Hepatocyte (in vitro differentiated cells): ENCODE measurements around the gene RAB11FIP4. TPM values are rescaled to one million over a fixed set of nuclear protein-coding genes. Genes with fewer than 3 reads are reported as not detected.

Experiments
- DNase-seq: peaks from one replicate; pipeline ENCODE4 v3.0.0-alpha.2; 2016; ENCODE audit warnings: low spot score
- H2AFZ ChIP-seq: fragments of 200-600 bp; sonication (generic); 2 replicates; pipeline ENCODE4 v1.6.0; 2016; ENCODE audit warnings: antibody characterized with exemption, mild to moderate bottlenecking
- H3K27ac ChIP-seq: fragments of 200-600 bp; sonication (generic); 2 replicates; pipeline ENCODE4 v1.5.1; 2016; ENCODE audit warnings: mild to moderate bottlenecking
- H3K27me3 ChIP-seq: fragments of 200-600 bp; sonication (generic); 2 replicates; pipeline ENCODE4 v1.6.1; 2016
- H3K36me3 ChIP-seq: fragments of 200-600 bp; sonication (generic); replicated peaks from 2 replicates; pipeline ENCODE4 v1.5.1; 2016; ENCODE audit warnings: low read depth; ENCODE audit not compliant: insufficient read depth
- H3K4me1 ChIP-seq: fragments of 200-600 bp; sonication (generic); 2 replicates; pipeline ENCODE4 v1.5.1; 2016; ENCODE audit warnings: mild to moderate bottlenecking, moderate library complexity; ENCODE audit not compliant: insufficient read depth
- H3K4me2 ChIP-seq: fragments of 200-600 bp; sonication (generic); 2 replicates; pipeline ENCODE4 v1.6.0; 2016
- H3K4me3 ChIP-seq: fragments of 200-600 bp; sonication (generic); 2 replicates; pipeline ENCODE4 v1.5.1; 2016; ENCODE audit warnings: mild to moderate bottlenecking
- H3K79me2 ChIP-seq: fragments of 200-600 bp; sonication (generic); 2 replicates; pipeline ENCODE4 v1.6.0; 2017; ENCODE audit warnings: mild to moderate bottlenecking
- H3K9me2 ChIP-seq: fragments of 200-600 bp; sonication (generic); replicated peaks from 2 replicates; pipeline ENCODE4 v1.6.0; 2017; ENCODE audit warnings: mild to moderate bottlenecking; ENCODE audit not compliant: insufficient read depth
- H3K9me3 ChIP-seq: fragments of 200-600 bp; sonication (generic); 2 replicates; pipeline ENCODE4 v1.5.1; 2016; ENCODE audit warnings: low read depth, mild to moderate bottlenecking
- H4K20me1 ChIP-seq: fragments of 200-600 bp; sonication (generic); 2 replicates; pipeline ENCODE4 v1.6.0; 2016; ENCODE audit warnings: mild to moderate bottlenecking; ENCODE audit not compliant: insufficient read depth, poor library complexity, severe bottlenecking
- EZH2 ChIP-seq: fragments of 200-600 bp; sonication (generic); IDR thresholded peaks from 2 replicates; pipeline ENCODE4 v1.6.1; 2016; ENCODE audit warnings: antibody characterized with exemption, mild to moderate bottlenecking, borderline replicate concordance
- EZH2phosphoT487 ChIP-seq: fragments of 200-600 bp; sonication (generic); IDR thresholded peaks from one replicate; pipeline ENCODE4 v1.6.1; 2018; ENCODE audit warnings: antibody characterized with exemption, mild to moderate bottlenecking, low read depth, moderate library complexity; ENCODE audit not compliant: unreplicated experiment, severe bottlenecking
- WGBS: methylation state at CpG from one replicate; pipeline ENCODE4 v1.1.6; 2016; ENCODE audit warnings: low lambda C conversion rate; ENCODE audit errors: missing lambda C conversion rate; 5-methylcytosine and 5-hydroxymethylcytosine counted together
- polyA plus RNA-seq: library from polyadenylated mRNA; unstranded; fragments of >200 nt; fragmentation: Nextera tagmentation; extraction: Ambion mirVana; gene quantifications from 2 replicates; pipeline ENCODE4 v1.2.1, GENCODE V29; 2016
- total RNA-seq: library from RNA; depleted of rRNA; stranded (reverse); fragments of >200 nt; gene quantifications from 2 replicates; pipeline ENCODE4 v1.2.3, GENCODE V29; 2014
- TF ChIP-seq, protein P1 (sequence below): fragments of 200-600 bp; sonication (generic); IDR thresholded peaks from 2 replicates; pipeline ENCODE4 v1.5.1; 2016; ENCODE audit warnings: antibody characterized with exemption, mild to moderate bottlenecking; ENCODE audit not compliant: poor library complexity

RAB11FIP4 gene
- total and polyA plus RNA-seq, 2 experiments from 2014 or later = 25.8 to 35.6 TPM

DNA sequence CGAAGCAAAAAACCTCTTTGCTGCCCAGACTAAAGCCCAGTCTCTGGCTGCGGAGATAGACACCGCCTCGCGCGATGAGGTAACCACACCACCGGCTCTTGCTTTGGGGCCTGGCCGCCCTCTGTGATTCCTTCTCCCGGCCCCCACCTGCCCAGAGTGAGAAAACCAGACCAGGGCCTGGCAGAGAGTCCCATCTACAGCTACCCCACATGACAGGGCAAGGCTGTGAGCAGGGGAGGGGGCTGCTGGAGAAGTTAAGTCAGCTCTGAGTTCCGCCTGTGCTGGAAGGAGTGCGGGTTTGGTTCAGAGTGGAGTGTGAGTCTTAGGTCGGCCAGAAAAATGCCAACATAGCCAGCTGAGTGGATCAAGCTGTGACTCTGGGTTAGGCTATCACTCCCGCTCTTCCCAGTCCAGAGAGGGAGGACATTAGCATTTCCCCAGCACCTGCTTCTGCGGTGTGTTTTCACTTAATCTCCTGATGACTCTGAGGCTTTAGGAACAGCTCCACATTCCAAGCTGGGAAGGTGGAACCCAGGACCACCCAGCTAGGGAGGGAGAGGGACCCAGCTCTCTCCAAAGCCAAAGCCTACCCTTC, 139.0 kb downstream of the RAB11FIP4 start:
- Histone ChIP-seq H3K36me3 (no peaks in the 10 kb centered on the region), H3K9me3 (no peaks in the 10 kb centered on the region), H3K4me2 (no peak overlapping the region), H3K79me2 (no peaks in the 10 kb centered on the region), H2AFZ (no peak overlapping the region), H3K4me3 (no peak overlapping the region), H3K9me2 (no peaks in the 10 kb centered on the region), H4K20me1 (no peaks in the 10 kb centered on the region), H3K27me3 (no peaks in the 10 kb centered on the region), H3K4me1 (peaks cover 9% of the 10 kb centered on the region), H3K27ac (no peak overlapping the region)
- WGBS = 71% methylated on average over 14 of the region's 14 CpGs
- TF ChIP-seq EZH2 (no peak), EZH2phosphoT487 (no peak)
- TF ChIP-seq, protein P1, sequence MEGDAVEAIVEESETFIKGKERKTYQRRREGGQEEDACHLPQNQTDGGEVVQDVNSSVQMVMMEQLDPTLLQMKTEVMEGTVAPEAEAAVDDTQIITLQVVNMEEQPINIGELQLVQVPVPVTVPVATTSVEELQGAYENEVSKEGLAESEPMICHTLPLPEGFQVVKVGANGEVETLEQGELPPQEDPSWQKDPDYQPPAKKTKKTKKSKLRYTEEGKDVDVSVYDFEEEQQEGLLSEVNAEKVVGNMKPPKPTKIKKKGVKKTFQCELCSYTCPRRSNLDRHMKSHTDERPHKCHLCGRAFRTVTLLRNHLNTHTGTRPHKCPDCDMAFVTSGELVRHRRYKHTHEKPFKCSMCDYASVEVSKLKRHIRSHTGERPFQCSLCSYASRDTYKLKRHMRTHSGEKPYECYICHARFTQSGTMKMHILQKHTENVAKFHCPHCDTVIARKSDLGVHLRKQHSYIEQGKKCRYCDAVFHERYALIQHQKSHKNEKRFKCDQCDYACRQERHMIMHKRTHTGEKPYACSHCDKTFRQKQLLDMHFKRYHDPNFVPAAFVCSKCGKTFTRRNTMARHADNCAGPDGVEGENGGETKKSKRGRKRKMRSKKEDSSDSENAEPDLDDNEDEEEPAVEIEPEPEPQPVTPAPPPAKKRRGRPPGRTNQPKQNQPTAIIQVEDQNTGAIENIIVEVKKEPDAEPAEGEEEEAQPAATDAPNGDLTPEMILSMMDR = no peak
- no peak for DNase-seq

DNA sequence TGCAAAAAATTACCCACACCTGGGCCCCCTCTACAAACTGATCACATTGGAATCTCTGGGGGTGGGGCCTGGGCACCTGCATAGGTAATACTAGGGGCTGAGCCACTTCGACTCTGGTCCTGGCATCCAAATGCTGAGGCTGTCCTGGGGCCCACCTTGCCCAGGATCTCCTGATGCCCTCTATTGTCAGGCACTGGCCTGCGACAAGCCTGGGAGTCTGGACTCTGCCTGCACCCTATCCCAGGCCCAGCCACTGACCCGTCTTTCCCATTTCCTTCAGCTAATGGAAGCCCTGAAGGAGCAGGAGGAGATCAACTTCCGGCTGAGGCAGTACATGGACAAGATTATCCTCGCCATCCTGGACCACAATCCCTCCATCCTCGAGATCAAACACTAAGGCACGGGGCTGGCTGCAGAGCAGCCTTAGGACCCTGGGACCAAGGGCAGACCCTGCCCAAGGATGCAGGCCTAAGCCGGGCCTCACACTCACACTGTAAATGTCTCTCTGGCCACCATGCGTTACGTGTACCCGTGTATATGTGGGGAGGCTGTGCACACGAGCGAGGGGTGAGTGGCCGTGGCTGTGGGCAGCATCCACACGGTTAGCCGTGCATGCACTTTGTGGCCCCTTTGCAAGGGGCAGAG, 140.0 kb downstream of the RAB11FIP4 start:
- Histone ChIP-seq H3K4me1 (peaks cover 9% of the 10 kb centered on the region), H3K4me2 (no peak overlapping the region), H3K9me3 (no peaks in the 10 kb centered on the region), H3K27ac (no peak overlapping the region), H3K9me2 (no peaks in the 10 kb centered on the region), H2AFZ (no peak overlapping the region), H3K4me3 (no peak overlapping the region), H3K79me2 (no peaks in the 10 kb centered on the region), H3K36me3 (no peaks in the 10 kb centered on the region), H3K27me3 (no peaks in the 10 kb centered on the region), H4K20me1 (no peaks in the 10 kb centered on the region)
- TF ChIP-seq EZH2phosphoT487 (no peak), EZH2 (no peak)
- TF ChIP-seq, protein P1 = no peak
- DNase-seq = no peak
- 94% methylated on average over 16 of the region's 16 CpGs for WGBS

DNA sequence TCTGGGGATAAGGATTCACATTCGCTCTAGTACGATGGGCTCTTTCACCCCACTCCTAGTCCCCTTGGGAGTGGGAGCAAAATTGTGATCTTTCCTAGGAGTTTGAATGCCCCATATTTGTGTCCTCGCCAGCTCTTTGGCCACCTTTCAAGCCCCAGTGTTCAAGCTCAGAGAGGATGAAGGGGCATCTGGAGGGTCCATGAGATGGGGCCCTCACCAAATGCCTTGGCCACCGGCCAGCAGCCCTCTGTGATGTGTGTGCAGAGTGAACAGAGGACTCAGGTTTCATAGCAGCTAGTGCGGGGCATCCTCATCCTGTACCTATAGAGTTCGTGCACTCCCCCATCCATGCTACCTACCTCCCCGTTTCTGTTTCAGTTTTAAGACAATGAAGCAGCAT, 140.6 kb downstream of the RAB11FIP4 start:
- H3K36me3 ChIP-seq = no peaks in the 10 kb centered on the region
- no peaks in the 10 kb centered on the region for H3K27me3 ChIP-seq
- WGBS = 77% methylated on average over 7 of the region's 7 CpGs
- no peaks in the 10 kb centered on the region for H3K9me2 ChIP-seq
- no peak for TF ChIP-seq EZH2phosphoT487
- no peak for TF ChIP-seq EZH2
- TF ChIP-seq, protein P1 = no peak
- no peak for DNase-seq
- no peaks in the 10 kb centered on the region for H3K9me3 ChIP-seq
- H2AFZ ChIP-seq = no peak overlapping the region
- peaks cover 9% of the 10 kb centered on the region for H3K4me1 ChIP-seq
- H3K4me2 ChIP-seq = no peak overlapping the region
- H3K27ac ChIP-seq = no peak overlapping the region
- H4K20me1 ChIP-seq = no peaks in the 10 kb centered on the region
- H3K4me3 ChIP-seq = no peak overlapping the region
- no peaks in the 10 kb centered on the region for H3K79me2 ChIP-seq
